Measurements from ENCODE around the gene CAP2. TPM values are rescaled to one million over a fixed set of nuclear protein-coding genes. Genes with fewer than 3 reads are reported as not detected.

Gene CAP2
- total and polyA plus RNA-seq, 12 donors: 42.0 to 211 (median 156) TPM

- 84 to 92% methylated on average over 5 of the region's 5 CpGs for WGBS, 2 donors
- Histone ChIP-seq H3K4me3 (no peak overlapping the region), H3K36me3 (peaks cover 0 to 5% (median 0%) of the 10 kb centered on the region in 9 donors), H3K27me3 (no peaks in the 10 kb centered on the region), H3K9me3 (no peaks in the 10 kb centered on the region), H3K27ac (no peak overlapping the region), H3K4me1 (no peaks in the 10 kb centered on the region)
- ATAC-seq: no peak
- peak in 2 of 9 donors; percentile 24 to 25 for TF ChIP-seq CTCF (IDR thresholded peaks at IDR 0.05)
- intact Hi-C loops (cut with DNase I): no loop called here
- DNase-seq: no peak
Observed at GRCh38 chr6:17505062-17505476, 111.7 kb downstream of the CAP2 start.

DNA sequence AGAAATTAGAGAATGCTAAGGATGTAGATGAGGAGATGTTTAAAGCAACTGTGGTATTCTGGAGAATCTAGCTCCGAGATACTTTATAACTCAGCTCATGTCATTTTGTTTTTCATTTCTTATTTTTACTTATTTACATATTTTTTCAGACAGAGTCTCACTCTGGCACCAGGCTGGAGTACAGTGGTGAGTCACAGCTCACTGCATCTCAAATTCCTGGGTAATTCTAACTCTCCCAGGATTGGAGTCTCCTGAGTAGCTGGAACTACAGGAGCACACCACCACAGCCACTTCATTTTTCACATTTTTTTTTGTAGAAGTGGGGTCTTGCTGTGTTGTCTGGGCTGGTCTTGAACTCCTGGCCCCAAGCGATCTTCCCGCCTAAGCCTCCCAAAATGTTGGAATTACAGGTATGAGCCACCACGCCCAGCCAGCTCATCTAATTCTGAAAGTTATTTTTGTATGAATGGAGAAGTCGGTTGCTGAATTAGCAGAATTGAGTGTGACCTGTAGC, 112.4 kb downstream of the CAP2 start:
- WGBS, 2 donors: 96 to 97% methylated on average over 5 of the region's 5 CpGs
- no peaks in the 10 kb centered on the region for H3K27me3 ChIP-seq
- H3K4me1 ChIP-seq: no peaks in the 10 kb centered on the region
- DNase-seq (no peak), ATAC-seq (no peak)
- peaks cover 0 to 10% (median 0%) of the 10 kb centered on the region in 9 donors for H3K36me3 ChIP-seq
- TF ChIP-seq CTCF (IDR thresholded peaks at IDR 0.05): no peak
- no peak overlapping the region for H3K27ac ChIP-seq
- intact Hi-C loops (cut with DNase I): no loop called here
- H3K9me3 ChIP-seq: no peaks in the 10 kb centered on the region
- no peak overlapping the region for H3K4me3 ChIP-seq

GRCh38 chr6:17506531-17506930, 113.1 kb downstream of the CAP2 start:
- H3K27ac ChIP-seq: no peak overlapping the region
- no peak for TF ChIP-seq CTCF (IDR thresholded peaks at IDR 0.05)
- H3K36me3 ChIP-seq: peaks cover 0 to 17% (median 0%) of the 10 kb centered on the region in 9 donors
- no peak overlapping the region for H3K4me3 ChIP-seq
- DNase-seq (no peak), ATAC-seq (no peak)
- 94 to 96% methylated on average over 6 of the region's 6 CpGs for WGBS, 2 donors
- intact Hi-C loops (cut with DNase I): no loop called here
- no peaks in the 10 kb centered on the region for H3K9me3 ChIP-seq
- no peaks in the 10 kb centered on the region for H3K4me1 ChIP-seq
- H3K27me3 ChIP-seq: no peaks in the 10 kb centered on the region

DNA sequence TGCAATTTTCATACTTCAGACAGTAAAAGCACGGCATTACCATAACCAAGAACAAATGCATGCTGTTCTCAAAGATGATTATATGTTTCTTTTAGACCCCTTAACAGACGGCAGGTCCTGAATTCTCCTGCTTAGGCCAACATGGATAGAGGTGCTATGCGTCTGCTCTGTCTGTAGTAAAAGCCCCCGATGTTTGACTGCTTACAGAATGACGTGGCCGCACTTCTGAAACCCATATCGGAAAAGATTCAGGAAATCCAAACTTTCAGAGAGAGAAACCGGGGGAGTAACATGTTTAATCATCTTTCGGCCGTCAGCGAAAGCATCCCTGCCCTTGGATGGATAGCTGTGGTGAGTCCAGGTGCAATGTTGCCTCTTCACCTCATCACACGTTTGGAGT, 113.6 kb downstream of the CAP2 start:
- intact Hi-C loops (cut with DNase I): no loop called here
- ATAC-seq (no peak), DNase-seq (no peak)
- no peaks in the 10 kb centered on the region for H3K4me1 ChIP-seq
- no peaks in the 10 kb centered on the region for H3K27me3 ChIP-seq
- H3K36me3 ChIP-seq: peaks cover 0 to 20% (median 0%) of the 10 kb centered on the region in 9 donors
- no peak overlapping the region for H3K27ac ChIP-seq
- 78 to 83% methylated on average over 12 of the region's 12 CpGs for WGBS, 2 donors
- H3K9me3 ChIP-seq: no peaks in the 10 kb centered on the region
- no peak for TF ChIP-seq CTCF (IDR thresholded peaks at IDR 0.05)
- no peak overlapping the region for H3K4me3 ChIP-seq
